CD4-positive, alpha-beta T cell (primary cell): ENCODE measurements around the gene MRPS33. TPM values are rescaled to one million over a fixed set of nuclear protein-coding genes. Genes with fewer than 3 reads are reported as not detected.
"Not testable (repeated sequence)": the region's sequence is repeated elsewhere in the genome, so short reads cannot be mapped to it uniquely, and the experiment has no call there.

Source experiments
- ATAC-seq: fragments of 200-7000 bp; cut with Tn5 transposase; one replicate; pipeline ENCODE4 v1.10.0; 2022; ENCODE audit warnings: mild to moderate bottlenecking; ENCODE audit not compliant: poor library complexity
- CTCF ChIA-PET: fragments of 350-600 bp; sonication (Branson Sonifier 250); formaldehyde crosslinking; loops from one replicate; lab custom pipeline; 2021; ENCODE audit warnings: antibody characterized with exemption, inconsistent platforms; lab: Charles Lee
- POLR2A ChIA-PET: fragments of 350-600 bp; sonication (Branson Sonifier 250); formaldehyde crosslinking; loops from one replicate; lab custom pipeline; 2021; ENCODE audit warnings: antibody characterized with exemption, inconsistent platforms; lab: Charles Lee
- DNase-seq, 14 experiments: peaks; one replicate each; pipeline ENCODE4 v3.0.0-alpha.2; 2013 to 2020; ENCODE audit warnings: mixed read lengths in 2 of 14
- H3K27ac ChIP-seq, 2 donors: one replicate each; pipeline versions ENCODE4 v1.5.1 to v1.7.0; 2013; ENCODE audit warnings: low read length in 2 of 2, low read depth in 1 of 2, mild to moderate bottlenecking in 1 of 2
- H3K27me3 ChIP-seq, 2 experiments: 1 replicate in 1 of 2; 2 replicates in 1 of 2; pipeline versions ENCODE4 v1.6.1 to v1.7.0; 2013; ENCODE audit warnings: low read length in 2 of 2, control low read depth in 1 of 2, mild to moderate bottlenecking in 1 of 2, moderate library complexity in 1 of 2; ENCODE audit not compliant: insufficient read depth in 2 of 2, control insufficient read depth in 1 of 2
- H3K36me3 ChIP-seq: one replicate; pipeline ENCODE4 v1.6.1; 2013; ENCODE audit warnings: low read length, control low read depth; ENCODE audit not compliant: insufficient read depth
- H3K4me1 ChIP-seq: one replicate; pipeline ENCODE4 v1.6.1; 2013; ENCODE audit warnings: low read length, control low read depth; ENCODE audit not compliant: insufficient read depth
- H3K4me3 ChIP-seq: one replicate; pipeline ENCODE4 v1.5.1; 2013; ENCODE audit warnings: mild to moderate bottlenecking, low read length, moderate library complexity
- H3K9me3 ChIP-seq, 2 experiments: 1 replicate in 1 of 2; 2 replicates in 1 of 2; pipeline versions ENCODE4 v1.6.1 to v1.7.0; 2013; ENCODE audit warnings: low read length in 2 of 2, mild to moderate bottlenecking in 2 of 2, control low read depth in 1 of 2, moderate library complexity in 1 of 2; ENCODE audit not compliant: control insufficient read depth in 1 of 2, insufficient read depth in 1 of 2
- H3K27ac Mint-ChIP-seq: one replicate; pipeline ENCODE4 v1.8.0; 2020; ENCODE audit warnings: mixed read lengths
- H3K27me3 Mint-ChIP-seq: one replicate; pipeline ENCODE4 v1.8.0; 2021; ENCODE audit warnings: mixed read lengths
- H3K36me3 Mint-ChIP-seq: one replicate; pipeline ENCODE4 v1.8.0; 2021; ENCODE audit warnings: low read depth, mixed read lengths
- H3K4me1 Mint-ChIP-seq: one replicate; pipeline ENCODE4 v1.8.0; 2021; ENCODE audit warnings: low read depth, mixed read lengths
- H3K4me3 Mint-ChIP-seq: one replicate; pipeline ENCODE4 v1.8.0; 2020; ENCODE audit warnings: mild to moderate bottlenecking, mixed read lengths
- H3K9me3 Mint-ChIP-seq: one replicate; pipeline ENCODE4 v1.8.0; 2020; ENCODE audit warnings: mixed read lengths
- CTCF ChIP-seq: fragments of 200-600 bp; IDR thresholded peaks from one replicate; pipeline ENCODE4 v1.8.0; 2022; ENCODE audit warnings: antibody characterized with exemption, mild to moderate bottlenecking
- intact Hi-C, 2 experiments: fragments of 100-400 bp; cut with DNase I in 1 of 2; cut with micrococcal nuclease in 1 of 2; formaldehyde crosslinking; loops; one replicate each; pipeline versions ENCODE4 v1.15.1 to v1.9.0; 2023 to 2025; cut with DNase I, micrococcal nuclease
- total RNA-seq, 174 experiments: library from RNA in 2 of 174; stranded (reverse) in 2 of 174; gene quantifications; one replicate each; pipeline ENCODE4 v1.2.3 and lab custom pipeline; 2021 to 2026

Gene MRPS33
- total RNA-seq, 2 experiments from 2014 or later, result 21.7 to 24.3 TPM

GRCh38 chr7:141043616-141044015 is 28.9 kb upstream of the MRPS33 start:
- ATAC-seq (no peak), DNase-seq (no peak)
- no peak overlapping the region for H3K4me3 ChIP-seq
- H3K4me1 Mint-ChIP-seq, result no peaks in the 10 kb centered on the region
- POLR2A ChIA-PET, result no interaction called here
- no peaks in the 10 kb centered on the region for H3K4me1 ChIP-seq
- intact Hi-C loops, result no loop called here
- no peaks in the 10 kb centered on the region for H3K36me3 Mint-ChIP-seq
- no peaks in the 10 kb centered on the region for H3K36me3 ChIP-seq
- H3K27ac Mint-ChIP-seq, result no peak overlapping the region
- CTCF ChIA-PET, result no interaction called here
- H3K9me3 Mint-ChIP-seq, result peaks cover 6% of the 10 kb centered on the region
- no peaks in the 10 kb centered on the region for H3K9me3 ChIP-seq
- no peak overlapping the region for H3K4me3 Mint-ChIP-seq
- no peak overlapping the region for H3K27ac ChIP-seq
- H3K27me3 ChIP-seq, result peaks cover 0 to 5% of the 10 kb centered on the region in 2 experiments
- peaks cover 41% of the 10 kb centered on the region for H3K27me3 Mint-ChIP-seq
- no peak for TF ChIP-seq CTCF

GRCh38 chr7:141042222-141043193 is 27.8 kb upstream of the MRPS33 start:
- no peak overlapping the region for H3K27ac ChIP-seq
- DNase-seq (no peak), ATAC-seq (no peak)
- H3K36me3 ChIP-seq, result no peaks in the 10 kb centered on the region
- ChIA-PET POLR2A (no interaction called here), CTCF (interaction anchor here (0.6 kb wide), 1 partner anchor 1667 kb away, joined by 3 read pairs; no protein-coding TSS in a partner anchor)
- H3K27me3 Mint-ChIP-seq, result peaks cover 41% of the 10 kb centered on the region
- H3K4me3 ChIP-seq, result no peak overlapping the region
- intact Hi-C loops, result no loop called here
- H3K27me3 ChIP-seq, result peaks cover 0 to 5% of the 10 kb centered on the region in 2 experiments
- H3K4me1 Mint-ChIP-seq, result no peaks in the 10 kb centered on the region
- H3K36me3 Mint-ChIP-seq, result no peaks in the 10 kb centered on the region
- H3K4me3 Mint-ChIP-seq, result no peak overlapping the region
- no peak overlapping the region for H3K27ac Mint-ChIP-seq
- no peaks in the 10 kb centered on the region for H3K9me3 ChIP-seq
- no peak for TF ChIP-seq CTCF
- H3K9me3 Mint-ChIP-seq, result peaks cover 6% of the 10 kb centered on the region
- no peaks in the 10 kb centered on the region for H3K4me1 ChIP-seq

- no peak overlapping the region for H3K4me3 Mint-ChIP-seq
- Histone ChIP-seq H3K9me3 (no peaks in the 10 kb centered on the region), H3K4me1 (no peaks in the 10 kb centered on the region), H3K36me3 (no peaks in the 10 kb centered on the region), H3K27ac (no peak overlapping the region), H3K27me3 (peaks cover 0 to 5% of the 10 kb centered on the region in 2 experiments), H3K4me3 (no peak overlapping the region)
- ATAC-seq (no peak), DNase-seq (no peak)
- no peaks in the 10 kb centered on the region for H3K36me3 Mint-ChIP-seq
- ChIA-PET CTCF (no interaction called here), POLR2A (no interaction called here)
- H3K27ac Mint-ChIP-seq, result no peak overlapping the region
- no peaks in the 10 kb centered on the region for H3K9me3 Mint-ChIP-seq
- no peaks in the 10 kb centered on the region for H3K4me1 Mint-ChIP-seq
- H3K27me3 Mint-ChIP-seq, result peaks cover 32% of the 10 kb centered on the region
- intact Hi-C loops, result no loop called here
- TF ChIP-seq CTCF, result no peak
These were observed 24.6 kb upstream of the MRPS33 start for GRCh38 chr7:141039376-141039775.

GRCh38 chr7:141038100-141038499 is 23.3 kb upstream of the MRPS33 start:
- DNase-seq, H3K4me3 ChIP-seq, H3K4me1 Mint-ChIP-seq, CTCF ChIA-PET, H3K9me3 ChIP-seq, POLR2A ChIA-PET, H3K4me1 ChIP-seq, H3K27ac Mint-ChIP-seq, H3K36me3 ChIP-seq, ATAC-seq, H3K9me3 Mint-ChIP-seq, H3K36me3 Mint-ChIP-seq, H3K27ac ChIP-seq, intact Hi-C loops, H3K27me3 ChIP-seq, H3K4me3 Mint-ChIP-seq: not testable (repeated sequence)
- H3K27me3 Mint-ChIP-seq, result peaks cover 26% of the 10 kb centered on the region

GRCh38 chr7:141032539-141033323 is 18.0 kb upstream of the MRPS33 start:
- H3K4me1 Mint-ChIP-seq, H3K27me3 ChIP-seq, H3K4me3 Mint-ChIP-seq, H3K9me3 ChIP-seq, H3K9me3 Mint-ChIP-seq, CTCF ChIA-PET, H3K27ac Mint-ChIP-seq, H3K36me3 Mint-ChIP-seq, H3K36me3 ChIP-seq, POLR2A ChIA-PET, H3K4me1 ChIP-seq, intact Hi-C loops, H3K27ac ChIP-seq, ATAC-seq, H3K4me3 ChIP-seq, DNase-seq: not testable (repeated sequence)
- peaks cover 38% of the 10 kb centered on the region for H3K27me3 Mint-ChIP-seq
